ENCODE data around the gene CTBP2. TPM values are rescaled to one million over a fixed set of nuclear protein-coding genes. Genes with fewer than 3 reads are reported as not detected.

The CTBP2 gene
- total RNA-seq, 4 donors from 2014 or later, result 69.7 to 125 (median 84.7) TPM

- no peak for DNase-seq (ENCODE audit: extremely low spot score)
- TF ChIP-seq CTCF (IDR thresholded peaks at IDR 0.05) (no peak), EP300 (IDR thresholded peaks at IDR 0.05) (no peak), POLR2AphosphoS5 (IDR thresholded peaks at IDR 0.05) (no peak), POLR2A (IDR thresholded peaks at IDR 0.05; ENCODE audit: low read depth) (no peak)
- Histone ChIP-seq H3K27ac (replicated peaks in 1 of 4) (no peak overlapping the region), H3K4me1 (peaks cover 53 to 71% (median 63%) of the 10 kb centered on the region in 4 donors), H3K4me3 (no peak overlapping the region), H3K9me3 (peaks cover 0 to 3% (median 0%) of the 10 kb centered on the region in 4 donors), H3K36me3 (peaks cover 9 to 25% (median 22%) of the 10 kb centered on the region in 4 donors), H3K27me3 (no peaks in the 10 kb centered on the region)
- 85% methylated on average over 11 of the region's 11 CpGs for WGBS
- intact Hi-C loops (cut with DNase I), result no loop called here
Observed at GRCh38 chr10:125134483-125134848, 25.9 kb downstream of the CTBP2 start.

- 78% methylated on average over 14 of the region's 14 CpGs for WGBS
- Histone ChIP-seq H3K4me1 (peaks cover 56 to 72% (median 66%) of the 10 kb centered on the region in 4 donors), H3K9me3 (peaks cover 0 to 3% (median 0%) of the 10 kb centered on the region in 4 donors), H3K27me3 (no peaks in the 10 kb centered on the region), H3K27ac (replicated peaks in 1 of 4) (no peak overlapping the region), H3K4me3 (no peak overlapping the region), H3K36me3 (peaks cover 9 to 25% (median 21%) of the 10 kb centered on the region in 4 donors)
- intact Hi-C loops (cut with DNase I), result no loop called here
- TF ChIP-seq EP300 (IDR thresholded peaks at IDR 0.05), result no peak
- no peak for TF ChIP-seq POLR2A (IDR thresholded peaks at IDR 0.05; ENCODE audit: low read depth)
- TF ChIP-seq POLR2AphosphoS5 (IDR thresholded peaks at IDR 0.05), result no peak
- no peak for TF ChIP-seq CTCF (IDR thresholded peaks at IDR 0.05)
- DNase-seq (ENCODE audit: extremely low spot score), result no peak
Observed at GRCh38 chr10:125133696-125134482, 26.5 kb downstream of the CTBP2 start.

- 93% methylated on average over 4 of the region's 4 CpGs for WGBS
- Histone ChIP-seq H3K27me3 (no peaks in the 10 kb centered on the region), H3K27ac (replicated peaks in 1 of 4) (no peak overlapping the region), H3K36me3 (peaks cover 9 to 26% (median 21%) of the 10 kb centered on the region in 4 donors), H3K9me3 (peaks cover 0 to 3% (median 0%) of the 10 kb centered on the region in 4 donors), H3K4me1 (peaks cover 49 to 71% (median 66%) of the 10 kb centered on the region in 4 donors), H3K4me3 (no peak overlapping the region)
- no peak for DNase-seq (ENCODE audit: extremely low spot score)
- intact Hi-C loops (cut with DNase I), result no loop called here
- TF ChIP-seq POLR2AphosphoS5 (IDR thresholded peaks at IDR 0.05) (no peak), POLR2A (IDR thresholded peaks at IDR 0.05; ENCODE audit: low read depth) (no peak), EP300 (IDR thresholded peaks at IDR 0.05) (no peak), CTCF (IDR thresholded peaks at IDR 0.05) (no peak)
Observed at GRCh38 chr10:125132344-125132743, 28.0 kb downstream of the CTBP2 start.

- Histone ChIP-seq H3K4me3 (no peak overlapping the region), H3K27me3 (no peaks in the 10 kb centered on the region), H3K9me3 (peaks cover 0 to 3% (median 0%) of the 10 kb centered on the region in 4 donors), H3K27ac (replicated peaks in 1 of 4) (no peak overlapping the region), H3K4me1 (peaks cover 36 to 64% (median 56%) of the 10 kb centered on the region in 4 donors), H3K36me3 (peaks cover 9 to 26% (median 21%) of the 10 kb centered on the region in 4 donors)
- DNase-seq (ENCODE audit: extremely low spot score), result no peak
- no peak for TF ChIP-seq POLR2A (IDR thresholded peaks at IDR 0.05; ENCODE audit: low read depth)
- no peak for TF ChIP-seq POLR2AphosphoS5 (IDR thresholded peaks at IDR 0.05)
- no peak for TF ChIP-seq EP300 (IDR thresholded peaks at IDR 0.05)
- TF ChIP-seq CTCF (IDR thresholded peaks at IDR 0.05), result no peak
- 95% methylated on average over 13 of the region's 15 CpGs for WGBS
- intact Hi-C loops (cut with DNase I), result no loop called here
Observed at GRCh38 chr10:125130916-125131315, 29.4 kb downstream of the CTBP2 start.
